Neural progenitor cell (in vitro differentiated cells): ENCODE measurements around the gene KIFC3.

Experiments used
- EZH2 ChIP-seq: fragments of 200-600 bp; sonication (generic); IDR thresholded peaks from 2 replicates; pipeline ENCODE4 v1.6.1; 2017; ENCODE audit warnings: antibody characterized with exemption, mild to moderate bottlenecking, moderate library complexity
- TF ChIP-seq, protein P1 (sequence below): fragments of 200-600 bp; sonication (generic); IDR thresholded peaks from 2 replicates; pipeline ENCODE4 v1.5.1; 2017; ENCODE audit warnings: antibody characterized with exemption, mild to moderate bottlenecking

DNA sequence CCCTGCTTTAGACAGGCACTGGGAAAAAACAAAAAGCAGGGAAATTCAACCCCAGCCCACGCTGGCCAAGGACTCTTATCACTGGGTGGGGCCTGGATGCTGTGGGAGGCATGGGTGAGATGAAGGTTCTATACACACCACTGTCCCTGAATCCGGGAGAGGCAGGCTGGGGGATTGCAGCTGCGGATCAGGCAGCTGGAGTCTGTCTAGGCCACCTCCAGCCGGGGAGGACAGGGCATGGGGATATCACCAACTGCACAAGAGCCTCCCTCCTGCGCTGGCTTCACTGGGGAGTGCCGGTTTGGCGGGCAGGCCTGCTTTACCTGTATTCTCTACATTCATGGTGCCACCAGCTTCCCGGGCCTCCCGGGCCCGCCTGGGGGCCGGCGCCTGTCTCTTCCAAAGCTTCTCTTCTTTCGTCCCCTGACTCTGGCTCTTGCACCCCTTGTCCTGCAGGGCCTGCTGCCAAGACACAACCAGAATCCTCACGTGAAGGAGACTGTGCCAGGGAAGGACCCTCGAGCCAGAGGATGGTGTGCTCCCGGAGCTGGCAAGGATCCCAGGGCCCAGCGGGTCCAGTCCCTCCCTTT is 13.9 kb downstream of the KIFC3 start:
- TF ChIP-seq, protein P1, sequence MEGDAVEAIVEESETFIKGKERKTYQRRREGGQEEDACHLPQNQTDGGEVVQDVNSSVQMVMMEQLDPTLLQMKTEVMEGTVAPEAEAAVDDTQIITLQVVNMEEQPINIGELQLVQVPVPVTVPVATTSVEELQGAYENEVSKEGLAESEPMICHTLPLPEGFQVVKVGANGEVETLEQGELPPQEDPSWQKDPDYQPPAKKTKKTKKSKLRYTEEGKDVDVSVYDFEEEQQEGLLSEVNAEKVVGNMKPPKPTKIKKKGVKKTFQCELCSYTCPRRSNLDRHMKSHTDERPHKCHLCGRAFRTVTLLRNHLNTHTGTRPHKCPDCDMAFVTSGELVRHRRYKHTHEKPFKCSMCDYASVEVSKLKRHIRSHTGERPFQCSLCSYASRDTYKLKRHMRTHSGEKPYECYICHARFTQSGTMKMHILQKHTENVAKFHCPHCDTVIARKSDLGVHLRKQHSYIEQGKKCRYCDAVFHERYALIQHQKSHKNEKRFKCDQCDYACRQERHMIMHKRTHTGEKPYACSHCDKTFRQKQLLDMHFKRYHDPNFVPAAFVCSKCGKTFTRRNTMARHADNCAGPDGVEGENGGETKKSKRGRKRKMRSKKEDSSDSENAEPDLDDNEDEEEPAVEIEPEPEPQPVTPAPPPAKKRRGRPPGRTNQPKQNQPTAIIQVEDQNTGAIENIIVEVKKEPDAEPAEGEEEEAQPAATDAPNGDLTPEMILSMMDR = no peak
- no peak for TF ChIP-seq EZH2
